Thyroid gland (tissue), 4 donors: ENCODE results near the gene NYNRIN. TPM values are rescaled to one million over a fixed set of nuclear protein-coding genes. Genes with fewer than 3 reads are reported as not detected.

Experiments used
- DNase-seq, 2 donors: peaks; one replicate each; pipeline ENCODE4 v3.0.0-alpha.2; 2019
- H3K27ac ChIP-seq, 3 donors: fragments of 200-600 bp; sonication (generic); 1 replicate in 2 of 3; 2 replicates in 1 of 3; pipeline ENCODE4 v1.5.1; 2016 to 2019; ENCODE audit warnings: mild to moderate bottlenecking in 1 of 3, moderate library complexity in 1 of 3
- H3K27me3 ChIP-seq: fragments of 200-600 bp; sonication (generic); one replicate; pipeline ENCODE4 v1.5.1; 2019
- H3K36me3 ChIP-seq, 2 donors: fragments of 200-600 bp; sonication (generic); one replicate each; pipeline ENCODE4 v1.5.1; 2016 to 2019
- H3K4me1 ChIP-seq, 2 donors: fragments of 200-600 bp; sonication (generic); one replicate each; pipeline ENCODE4 v1.5.1; 2017 to 2019
- H3K4me3 ChIP-seq, 3 donors: fragments of 200-600 bp; sonication (generic); replicated peaks in 1 of 3; 1 replicate in 2 of 3; 2 replicates in 1 of 3; pipeline ENCODE4 v1.5.1; 2016; ENCODE audit warnings: mild to moderate bottlenecking in 1 of 3
- H3K9me3 ChIP-seq: fragments of 200-600 bp; sonication (generic); one replicate; pipeline ENCODE4 v1.5.1; 2017
- CTCF ChIP-seq, 6 experiments: fragments of 200-600 bp in 3 of 6; fragments of 450-650 bp in 3 of 6; sonication (generic) in 3 of 6; IDR thresholded peaks; one replicate each; pipeline ENCODE4 v1.5.1; 2016 to 2019; ENCODE audit warnings: antibody characterized with exemption in 6 of 6, mild to moderate bottlenecking in 2 of 6, inconsistent platforms in 1 of 6, moderate library complexity in 1 of 6
- POLR2A ChIP-seq, 2 donors: fragments of 450-650 bp; IDR thresholded peaks; one replicate each; pipeline ENCODE4 v1.6.1; 2017; ENCODE audit warnings: antibody characterized with exemption in 2 of 2, mild to moderate bottlenecking in 2 of 2, moderate library complexity in 1 of 2
- WGBS, 2 donors: methylation state at CpG; one replicate each; pipeline ENCODE4 v1.1.5; 2017; 5-methylcytosine and 5-hydroxymethylcytosine counted together
- intact Hi-C: fragments of 100-400 bp; cut with DNase I; formaldehyde crosslinking; loops from one replicate; pipeline ENCODE4 v1.15.1; 2023
- total RNA-seq, 4 donors: library from RNA; depleted of rRNA; stranded (reverse); fragments of >200 nt; gene quantifications; one replicate each; pipeline ENCODE4 v1.2.3, GENCODE V29; 2016

The NYNRIN gene
- total RNA-seq, 4 donors from 2014 or later, result 11.7 to 19.9 (median 12.3) TPM

DNA sequence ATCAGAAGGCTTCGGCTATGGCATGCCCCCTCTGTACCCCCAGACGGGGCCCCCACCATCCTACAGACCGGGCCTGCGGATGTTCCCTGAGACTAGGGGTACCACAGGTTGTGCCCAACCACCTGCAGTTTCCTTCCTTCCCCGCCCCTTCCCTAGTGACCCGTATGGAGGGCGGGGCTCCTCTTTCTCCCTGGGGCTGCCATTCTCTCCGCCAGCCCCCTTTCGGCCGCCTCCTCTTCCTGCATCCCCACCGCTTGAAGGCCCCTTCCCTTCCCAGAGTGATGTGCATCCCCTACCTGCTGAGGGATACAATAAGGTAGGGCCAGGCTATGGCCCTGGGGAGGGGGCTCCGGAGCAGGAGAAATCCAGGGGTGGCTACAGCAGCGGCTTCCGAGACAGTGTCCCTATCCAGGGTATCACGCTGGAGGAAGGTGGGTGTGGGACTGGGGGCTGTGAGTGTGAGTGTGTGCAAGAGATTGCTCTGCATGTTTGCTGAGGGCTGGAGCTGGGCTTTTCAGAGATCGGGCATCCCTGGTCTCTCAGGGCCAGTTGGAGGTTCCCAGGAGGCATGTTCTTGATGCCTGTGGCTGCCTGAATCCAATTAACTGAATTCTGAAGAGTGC, 22.2 kb upstream of the NYNRIN start:
- TF ChIP-seq POLR2A (IDR thresholded peaks at IDR 0.05) (no peak), CTCF (IDR thresholded peaks at IDR 0.05) (no peak)
- H3K27me3 ChIP-seq, result no peaks in the 10 kb centered on the region
- H3K27ac ChIP-seq, result peak overlapping the region in 1 of 3 donors; percentile 48
- no peak for DNase-seq
- intact Hi-C loops, result no loop called here
- H3K4me1 ChIP-seq, result peaks cover 8 to 31% of the 10 kb centered on the region in 2 donors
- no peaks in the 10 kb centered on the region for H3K9me3 ChIP-seq
- no peaks in the 10 kb centered on the region for H3K36me3 ChIP-seq
- H3K4me3 ChIP-seq, result no peak overlapping the region
- 77 to 79% methylated on average over 16 of the region's 16 CpGs for WGBS, 2 donors

DNA sequence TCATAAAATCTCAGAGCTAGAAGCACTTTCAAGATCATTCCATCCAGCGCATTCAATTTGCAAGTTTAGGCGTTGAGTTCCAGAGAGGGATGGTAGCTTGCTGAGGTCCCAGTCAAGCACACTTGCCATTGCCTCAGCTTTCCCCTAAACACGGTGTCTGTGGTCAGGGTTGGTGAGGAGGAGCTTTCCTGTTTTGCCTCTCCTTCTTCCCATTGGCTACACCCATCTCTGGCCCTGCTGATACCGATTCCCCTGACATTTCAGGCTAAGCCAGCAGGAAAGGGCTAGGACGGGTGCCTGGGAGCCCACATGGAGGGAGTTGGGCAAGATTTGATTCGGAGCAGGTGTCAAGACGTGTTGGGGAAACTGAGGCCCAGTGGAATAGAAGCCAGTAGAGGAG, 21.7 kb upstream of the NYNRIN start:
- 75 to 82% methylated on average over 7 of the region's 7 CpGs for WGBS, 2 donors
- TF ChIP-seq POLR2A (IDR thresholded peaks at IDR 0.05), result no peak
- TF ChIP-seq CTCF (IDR thresholded peaks at IDR 0.05), result no peak
- H3K9me3 ChIP-seq, result no peaks in the 10 kb centered on the region
- DNase-seq, result no peak
- H3K4me1 ChIP-seq, result peaks cover 8 to 37% of the 10 kb centered on the region in 2 donors
- H3K27me3 ChIP-seq, result no peaks in the 10 kb centered on the region
- H3K27ac ChIP-seq, result peak overlapping the region in 1 of 3 donors; percentile 48
- no peak overlapping the region for H3K4me3 ChIP-seq
- intact Hi-C loops, result no loop called here
- H3K36me3 ChIP-seq, result no peaks in the 10 kb centered on the region

GRCh38 chr14:24377657-24378056, 21.1 kb upstream of the NYNRIN start:
- DNase-seq, result peak; percentile 70 to 86
- Histone ChIP-seq H3K4me3 (no peak overlapping the region), H3K4me1 (peaks cover 8 to 38% of the 10 kb centered on the region in 2 donors), H3K27ac (peak overlapping the region in 2 of 3 donors; percentile 35 to 48), H3K27me3 (no peaks in the 10 kb centered on the region), H3K9me3 (no peaks in the 10 kb centered on the region), H3K36me3 (no peaks in the 10 kb centered on the region)
- intact Hi-C loops, result no loop called here
- TF ChIP-seq CTCF (IDR thresholded peaks at IDR 0.05), result no peak
- TF ChIP-seq POLR2A (IDR thresholded peaks at IDR 0.05), result no peak
- 16 to 34% methylated on average over 2 of the region's 2 CpGs for WGBS, 2 donors

DNA sequence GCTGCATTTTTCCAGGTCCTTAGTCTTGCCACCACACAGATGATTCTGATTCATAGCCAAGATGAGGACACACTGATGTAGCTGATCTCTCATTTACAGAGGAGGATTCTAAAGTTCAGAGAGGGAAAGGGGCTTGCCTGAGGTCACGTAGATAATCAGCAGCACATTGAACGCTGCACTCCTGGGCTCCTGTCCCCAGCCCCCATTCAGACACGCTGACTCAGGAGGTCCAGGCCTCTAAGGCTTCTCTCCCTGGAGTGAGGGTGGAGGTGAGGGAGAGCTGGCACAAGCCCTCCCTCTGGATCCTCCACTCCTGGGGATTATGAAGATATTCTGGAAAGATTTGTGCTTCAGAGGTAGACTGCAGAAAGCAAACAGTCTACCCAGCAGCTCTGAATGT, 20.5 kb upstream of the NYNRIN start:
- no peak for DNase-seq
- H3K27ac ChIP-seq, result peak overlapping the region; percentile 26 to 48 (median 35)
- H3K4me1 ChIP-seq, result peaks cover 8 to 38% of the 10 kb centered on the region in 2 donors
- H3K36me3 ChIP-seq, result no peaks in the 10 kb centered on the region
- 72 to 90% methylated on average over 3 of the region's 3 CpGs for WGBS, 2 donors
- H3K4me3 ChIP-seq, result no peak overlapping the region
- intact Hi-C loops, result no loop called here
- H3K9me3 ChIP-seq, result no peaks in the 10 kb centered on the region
- TF ChIP-seq CTCF (IDR thresholded peaks at IDR 0.05), result no peak
- no peak for TF ChIP-seq POLR2A (IDR thresholded peaks at IDR 0.05)
- no peaks in the 10 kb centered on the region for H3K27me3 ChIP-seq

DNA sequence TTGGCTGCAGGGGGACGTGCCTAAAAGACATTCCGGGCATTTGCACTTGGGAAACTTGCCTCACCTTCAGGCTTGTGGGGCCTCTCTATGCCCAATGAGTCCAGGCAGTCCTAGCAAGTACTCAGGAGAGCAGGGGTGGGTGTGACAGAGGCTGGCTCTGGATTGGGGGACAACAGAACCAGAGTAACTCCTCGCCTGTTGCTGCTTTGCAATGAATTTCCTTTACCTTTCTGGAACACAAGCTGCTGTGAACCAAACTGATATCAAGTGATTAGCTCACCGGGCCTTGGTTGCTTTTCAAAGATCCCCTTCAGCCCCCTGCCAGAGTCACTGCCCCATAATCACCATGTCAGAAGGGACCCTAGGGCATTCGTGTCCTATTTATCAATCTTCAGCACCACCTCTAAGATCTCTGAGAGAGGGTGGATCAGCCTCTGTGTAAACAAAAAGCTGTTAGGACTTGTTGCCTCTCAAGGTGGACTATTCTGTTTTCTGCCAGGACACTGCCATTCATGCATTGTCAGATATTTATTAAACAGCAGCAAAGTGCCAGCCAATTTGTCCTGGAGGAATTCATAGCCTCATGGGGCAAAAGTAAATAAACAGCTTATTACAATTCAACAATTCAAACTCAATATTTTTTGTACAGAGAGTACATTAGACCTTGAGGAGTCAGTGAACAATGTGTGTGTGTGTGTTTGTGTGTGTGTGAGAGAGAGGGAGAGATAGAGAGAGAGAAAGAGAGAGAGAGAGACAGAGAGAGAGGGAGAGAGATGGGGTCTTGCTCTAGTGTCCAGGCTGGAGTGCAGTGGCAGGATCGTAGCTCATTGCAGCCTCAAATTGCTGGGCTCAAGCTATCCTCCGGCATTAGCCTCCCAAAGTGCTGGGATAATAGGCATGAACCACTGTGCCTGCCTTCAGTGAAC, 19.6 kb upstream of the NYNRIN start:
- Histone ChIP-seq H3K27ac (peak overlapping the region in 1 of 3 donors; percentile 26), H3K27me3 (no peaks in the 10 kb centered on the region), H3K9me3 (no peaks in the 10 kb centered on the region), H3K4me1 (peaks cover 8 to 38% of the 10 kb centered on the region in 2 donors), H3K36me3 (no peaks in the 10 kb centered on the region), H3K4me3 (no peak overlapping the region)
- no peak for DNase-seq
- TF ChIP-seq POLR2A (IDR thresholded peaks at IDR 0.05) (no peak), CTCF (IDR thresholded peaks at IDR 0.05) (no peak)
- intact Hi-C loops, result no loop called here
- WGBS, 2 donors, result 77 to 88% methylated on average over 6 to 7 of the region's 7 CpGs
